ENCODE data around the gene TENM4.

- TF ChIP-seq SPI1 (IDR thresholded peaks at IDR 0.05; ENCODE audit: borderline replicate concordance, insufficient read depth, low read depth, low read length): no peak
- TF ChIP-seq HSF1 (IDR thresholded peaks at IDR 0.05; ENCODE audit: low read depth, low read length): no peak
- TF ChIP-seq CHD1 (IDR thresholded peaks at IDR 0.05; ENCODE audit: low read depth, low read length): no peak
- TF ChIP-seq MTA2 (IDR thresholded peaks at IDR 0.05; ENCODE audit: low read depth): no peak
- no peak for TF ChIP-seq CTCF (IDR thresholded peaks at IDR 0.05 in 2 of 3, conservative IDR thresholded peaks at IDR 0.05 in 1 of 3; ENCODE audit: control insufficient read depth in 2 of 3, extremely low read depth in 1 of 3, insufficient read depth in 1 of 3, low read depth in 3 of 3, low read length in 3 of 3)
- no peak for TF ChIP-seq POLR2AphosphoS5 (IDR thresholded peaks at IDR 0.05; ENCODE audit: low read length)
- TF ChIP-seq ZBTB33 (IDR thresholded peaks at IDR 0.05): no peak
- TF ChIP-seq SREBF2 (IDR thresholded peaks at IDR 0.05; ENCODE audit: low read length): no peak
- TF ChIP-seq TCF7 (IDR thresholded peaks at IDR 0.05; ENCODE audit: borderline replicate concordance): no peak
- TF ChIP-seq POLR2AphosphoS2 (IDR thresholded peaks at IDR 0.05; ENCODE audit: low read depth, low read length): no peak
- TF ChIP-seq JUND (IDR thresholded peaks at IDR 0.05; ENCODE audit: low read depth, low read length): no peak
- no peak for TF ChIP-seq ZNF592 (IDR thresholded peaks at IDR 0.05)
Measured at GRCh38 chr11:79189055-79189454, 251.8 kb downstream of the TENM4 start.
